Astrocyte (in vitro differentiated cells and primary cell): ENCODE data around the gene TXNDC15.

Experiments
- CTCF ChIP-seq: IDR thresholded peaks from 2 replicates; pipeline ENCODE4 v1.5.1; 2011; ENCODE audit warnings: low read depth, mild to moderate bottlenecking, inconsistent platforms, low read length, moderate library complexity; ENCODE audit not compliant: insufficient read depth
- EZH2 ChIP-seq: IDR thresholded peaks from 2 replicates; pipeline ENCODE4 v1.6.1; 2012; ENCODE audit warnings: mild to moderate bottlenecking, low read length, inconsistent platforms; ENCODE audit not compliant: insufficient read depth

GRCh38 chr5:134904610-134905245 lies 30.6 kb downstream of the TXNDC15 start, which contains the start of gene PCBD2:
- TF ChIP-seq CTCF: peak; percentile 57
- no peak for TF ChIP-seq EZH2
